HepG2 (cell line): ENCODE data around the gene FDXR.

Experiments
- CEBPB ChIP-seq: IDR thresholded peaks from 2 replicates; pipeline ENCODE4 v1.6.1; 2011; ENCODE audit warnings: low read depth, low read length, improper control_type of control experiment, borderline replicate concordance
- JUN ChIP-seq: sonication (generic); formaldehyde crosslinking; IDR thresholded peaks from 2 replicates; pipeline ENCODE4 v1.4.0; 2020; ENCODE audit warnings: mild to moderate bottlenecking, missing genetic modification reagents
- MXI1 ChIP-seq: IDR thresholded peaks from 3 replicates; pipeline ENCODE4 v1.6.1; 2012; ENCODE audit warnings: low read depth, low read length, inconsistent platforms, borderline replicate concordance
- SOX5 ChIP-seq: IDR thresholded peaks from 2 replicates; pipeline ENCODE4 v1.6.1; 2016; ENCODE audit warnings: borderline replicate concordance

DNA sequence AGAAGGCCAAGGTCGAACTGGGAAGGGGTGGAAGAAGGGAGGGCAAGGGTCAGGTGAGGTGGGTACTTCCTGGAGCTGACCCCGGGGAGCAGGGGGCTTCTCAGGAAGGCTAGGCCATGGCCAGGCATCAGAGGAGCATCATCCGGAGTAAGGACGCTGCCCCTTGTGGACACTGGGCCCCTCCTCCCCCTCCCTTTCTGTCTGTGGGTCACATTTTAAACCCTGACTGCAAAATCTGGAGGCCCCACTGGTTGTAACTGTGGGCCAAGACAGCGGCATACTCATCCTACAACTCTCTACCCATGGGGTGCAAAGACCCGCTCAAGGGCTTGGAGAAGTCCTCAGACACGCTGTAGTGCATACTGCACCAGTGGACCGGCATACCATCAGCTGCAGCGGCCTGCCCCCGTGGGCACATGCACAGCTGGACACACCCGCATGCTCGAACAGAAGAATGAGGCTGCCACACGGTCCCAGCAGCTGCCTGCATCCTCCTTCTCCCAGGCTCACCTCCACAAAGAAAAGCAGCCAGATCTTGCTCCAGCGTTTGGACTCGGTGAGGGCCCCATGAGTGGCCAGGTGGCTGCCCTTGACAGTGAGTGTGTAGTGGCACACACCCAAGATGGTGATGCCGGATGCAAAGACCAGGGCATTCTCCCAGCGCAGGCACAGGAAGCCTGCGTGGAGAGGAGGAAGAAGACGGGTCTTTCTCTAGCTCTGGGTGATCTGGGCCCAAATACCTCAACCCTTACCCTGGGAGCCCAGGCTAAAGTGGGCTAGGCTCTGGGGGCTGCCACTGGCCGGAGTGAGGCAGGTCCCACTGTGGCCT lies 19.4 kb upstream of the FDXR start:
- TF ChIP-seq JUN (CRISPR knock-in tag) (no peak), MXI1 (no peak), CEBPB (no peak), SOX5 (CRISPR knock-in tag) (no peak)
